K562 (cell line): ENCODE results near the gene SLIT2. TPM values are rescaled to one million over a fixed set of nuclear protein-coding genes. Genes with fewer than 3 reads are reported as not detected.

Experiments used
- ATAC-seq: fragments of 200-7000 bp; cut with Tn5 transposase; 3 replicates; pipeline ENCODE4 v1.9.1; 2020; ENCODE audit warnings: moderate library complexity
- BruUV-seq: library from RNA; stranded (reverse); fragments of 400-500 nt; replicated peaks from 2 replicates; lab custom pipeline; 2021; lab: Mats Ljungman, UMichigan
- CTCF ChIA-PET: fragments of 300-600 bp; formaldehyde crosslinking; extraction: SDS; loops from one replicate; lab custom pipeline; 2021; ENCODE audit warnings: low intra/inter-chr PET ratio; lab: Yijun Ruan, JAX
- POLR2A ChIA-PET: fragments of 300-600, 350-650 bp; sonication (Branson Sonifier 250); formaldehyde crosslinking; extraction: SDS; loops from one replicate; lab custom pipeline; 2021; ENCODE audit warnings: antibody characterized with exemption, inconsistent platforms; lab: Yijun Ruan, JAX
- DNase-seq, 4 experiments: peaks; one replicate each; pipeline versions ENCODE4 v3.0.0 to v3.0.0-alpha.2; 2011 to 2018; ENCODE audit warnings: low spot score in 3 of 4, mixed read lengths in 3 of 4; ENCODE audit errors: extremely low read depth in 1 of 4
- FAIRE-seq: peaks from 2 replicates; lab custom pipeline; 2011; peaks lifted over from hg19 to GRCh38; lab: Jason Lieb, UNC
- H2AFZ ChIP-seq: 2 replicates; pipeline ENCODE4 v1.6.0; 2011; ENCODE audit warnings: low read depth, low read length, control low read depth, inconsistent platforms
- H3K27ac ChIP-seq: fragments of 200-600 bp; 3 replicates; pipeline ENCODE4 v1.8.0; 2011; ENCODE audit warnings: low read depth, mild to moderate bottlenecking, control low read depth, inconsistent platforms, low read length, moderate library complexity, mixed read lengths; ENCODE audit errors: extremely low read depth
- H3K27me3 ChIP-seq, 2 experiments: fragments of 300-600 bp in 1 of 2; 2 replicates in 1 of 2; 3 replicates in 1 of 2; pipeline versions ENCODE4 v1.6.0 to v1.8.0; 2011; ENCODE audit warnings: inconsistent platforms in 2 of 2, low read length in 2 of 2, mild to moderate bottlenecking in 1 of 2, mixed read lengths in 1 of 2, moderate library complexity in 1 of 2; ENCODE audit not compliant: control insufficient read depth in 2 of 2, insufficient read depth in 2 of 2
- H3K36me3 ChIP-seq: fragments of 300-600 bp; 3 replicates; pipeline ENCODE4 v1.8.0; 2011; ENCODE audit warnings: mild to moderate bottlenecking, low read length, inconsistent platforms; ENCODE audit not compliant: control insufficient read depth, insufficient read depth
- H3K4me1 ChIP-seq, 2 experiments: fragments of 200-600 bp in 1 of 2; replicated peaks in 1 of 2; 2 replicates in 1 of 2; 3 replicates in 1 of 2; pipeline versions ENCODE4 v1.5.1 to v1.8.0; 2011; ENCODE audit warnings: inconsistent platforms in 2 of 2, low read length in 2 of 2, mild to moderate bottlenecking in 1 of 2, mixed read lengths in 1 of 2, moderate library complexity in 1 of 2; ENCODE audit not compliant: control insufficient read depth in 2 of 2, insufficient read depth in 2 of 2
- H3K4me2 ChIP-seq: 2 replicates; pipeline ENCODE4 v1.6.1; 2011; ENCODE audit warnings: low read length, control low read depth, inconsistent platforms, mixed read lengths; ENCODE audit not compliant: insufficient read depth
- H3K4me3 ChIP-seq: fragments of 200-600 bp; sonication (generic), shearing (Covaris generic); 2 replicates; pipeline ENCODE4 v1.5.1; 2016; ENCODE audit warnings: control low read depth, inconsistent platforms
- H3K79me2 ChIP-seq: fragments of 200-600 bp; 3 replicates; pipeline ENCODE4 v1.8.0; 2011; ENCODE audit warnings: low read length, inconsistent platforms; ENCODE audit not compliant: control insufficient read depth, insufficient read depth
- H3K9ac ChIP-seq, 2 experiments: 2 replicates each; pipeline versions ENCODE4 v1.6.0 to v1.6.1; 2011; ENCODE audit warnings: low read depth in 2 of 2, low read length in 2 of 2, control low read depth in 1 of 2, inconsistent platforms in 1 of 2, mild to moderate bottlenecking in 1 of 2, mixed read lengths in 1 of 2; ENCODE audit not compliant: insufficient read depth in 1 of 2
- H3K9me1 ChIP-seq: one replicate; pipeline ENCODE4 v1.6.0; 2011; ENCODE audit warnings: inconsistent platforms, mild to moderate bottlenecking, low read length, moderate library complexity; ENCODE audit not compliant: control insufficient read depth, insufficient read depth
- H3K9me3 ChIP-seq: replicated peaks from 2 replicates; pipeline ENCODE4 v1.5.1; 2011; ENCODE audit warnings: low read depth, low read length, inconsistent platforms; ENCODE audit not compliant: control insufficient read depth, insufficient read depth
- H4K20me1 ChIP-seq: replicated peaks from 2 replicates; pipeline ENCODE4 v1.6.1; 2011; ENCODE audit warnings: low read length, inconsistent platforms, mixed read lengths; ENCODE audit not compliant: control insufficient read depth, insufficient read depth
- CBX1 ChIP-seq: sonication (generic); IDR thresholded peaks from 2 replicates; pipeline ENCODE4 v1.6.1; 2016; ENCODE audit warnings: antibody characterized with exemption, low read depth, mild to moderate bottlenecking
- FOXJ3 ChIP-seq: sonication (generic); formaldehyde crosslinking; IDR thresholded peaks from 2 replicates; pipeline ENCODE4 v1.4.0; 2020; ENCODE audit warnings: mild to moderate bottlenecking, missing genetic modification reagents
- PHF8 ChIP-seq: fragments of 200-600 bp; sonication (generic); IDR thresholded peaks from 2 replicates; pipeline ENCODE4 v1.6.1; 2012; ENCODE audit warnings: mixed run types, mild to moderate bottlenecking, inconsistent platforms, low read length, moderate library complexity, borderline replicate concordance
- WGBS: fragments of 100-300 bp; shearing (Covaris generic); methylation state at CpG from one replicate; pipeline ENCODE4 v1.1.6; 2016; ENCODE audit warnings: low coverage, mixed read lengths; ENCODE audit not compliant: insufficient coverage; ENCODE audit errors: missing lambda C conversion rate; 5-methylcytosine and 5-hydroxymethylcytosine counted together
- in situ Hi-C: fragments of 300-500 bp; cut with MboI; formaldehyde crosslinking; loops from 4 replicates; pipeline ENCODE4 v1.15.0; 2018; ENCODE audit warnings: inconsistent platforms, mixed read lengths
- intact Hi-C: fragments of 100-400 bp; cut with micrococcal nuclease; formaldehyde crosslinking; loops from 2 replicates; pipeline ENCODE4 v1.14.2; 2022
- polyA plus RNA-seq, 8 experiments: library from polyadenylated mRNA; depleted of rRNA in 4 of 8; stranded (reverse) in 5 of 8; unstranded in 3 of 8; fragments of >200 nt; fragmentation: Nextera tagmentation in 2 of 8; fragmentation: Illumina TruSeq in 1 of 8; extraction: Ambion mirVana in 2 of 8; extraction: Trizol in 1 of 8; gene quantifications; 2 replicates each; pipeline versions ENCODE4 v1.2.1 to v1.2.3, GENCODE V29; 2011 to 2014; ENCODE audit warnings: inconsistent platforms in 1 of 8, missing spikeins in 1 of 8
- total RNA-seq, 7 experiments: library from RNA; depleted of rRNA in 6 of 7; stranded (reverse); fragments of >200 nt in 6 of 7; fragmentation: Illumina TruSeq in 2 of 7; extraction: Trizol in 2 of 7; gene quantifications; 2 replicates each; pipeline versions ENCODE4 v1.2.1 to v1.2.3, GENCODE V29; 2011 to 2021; ENCODE audit warnings: low replicate concordance in 1 of 7

The SLIT2 gene
- total and polyA plus RNA-seq, 9 of the 15 experiments (the other 6 are each of a cell fraction or from before 2014, with no cell fraction given), result 1.8 to 8.1 (median 4.1) TPM

DNA sequence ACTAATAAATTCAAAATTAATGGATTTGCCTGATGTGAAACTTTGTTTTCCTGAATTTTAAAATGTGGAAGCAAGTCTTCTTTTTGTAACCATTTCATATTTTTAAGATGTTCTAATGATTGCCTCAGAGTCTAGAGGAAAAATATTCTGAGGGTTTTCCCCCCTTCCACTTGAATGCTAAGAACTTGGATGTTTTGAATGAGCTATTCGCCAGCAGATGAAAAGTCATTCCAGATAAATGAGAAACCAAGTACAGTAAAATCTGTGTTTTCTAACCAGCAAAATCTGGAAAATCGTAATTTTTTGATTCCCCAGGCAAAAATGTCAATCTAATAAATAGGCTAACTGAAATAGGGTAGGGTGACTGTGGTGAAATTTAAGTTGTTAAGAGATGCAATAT lies 45.6 kb downstream of the SLIT2 start:
- intact Hi-C loops, result loop anchor here (10.0 kb wide), 2 partner anchors 388 to 1468 kb away; no protein-coding TSS in a partner anchor
- no peak for TF ChIP-seq FOXJ3 (CRISPR knock-in tag)
- TF ChIP-seq CBX1, result no peak
- Histone ChIP-seq H3K4me1 (no peaks in the 10 kb centered on the region), H3K9me1 (no peaks in the 10 kb centered on the region), H2AFZ (no peak overlapping the region), H3K4me2 (no peak overlapping the region), H3K9ac (no peak overlapping the region), H3K4me3 (no peak overlapping the region), H3K36me3 (no peaks in the 10 kb centered on the region), H3K79me2 (no peaks in the 10 kb centered on the region), H3K27ac (no peak overlapping the region), H3K9me3 (no peaks in the 10 kb centered on the region), H4K20me1 (no peaks in the 10 kb centered on the region), H3K27me3 (no peaks in the 10 kb centered on the region)
- 0% methylated on average over 2 of the region's 2 CpGs for WGBS
- ChIA-PET POLR2A (no interaction called here), CTCF (no interaction called here)
- in situ Hi-C loops, result no loop called here
- ATAC-seq (no peak), DNase-seq (no peak), FAIRE-seq (no peak)
- BruUV-seq, result no TSS peak

DNA sequence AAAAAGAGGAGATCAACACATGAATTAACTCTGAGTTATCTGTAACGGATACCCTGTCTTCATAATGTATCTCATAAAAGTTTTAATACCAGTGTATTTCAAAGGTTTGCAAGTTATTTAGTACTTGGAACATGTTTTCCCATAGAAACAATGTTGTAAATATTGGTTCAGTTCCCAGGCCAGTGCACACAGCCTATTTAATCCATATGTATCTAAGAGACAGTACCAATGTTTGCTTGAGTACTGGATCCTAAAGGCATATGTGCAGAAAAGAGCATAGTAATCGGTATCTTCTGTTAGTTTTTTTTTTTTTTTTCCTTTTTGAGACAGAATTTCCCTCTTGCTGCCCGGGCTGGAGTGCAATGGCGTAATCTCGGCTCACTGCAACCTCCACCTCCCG lies 46.1 kb downstream of the SLIT2 start:
- in situ Hi-C loops, result no loop called here
- 0% methylated on average over 6 of the region's 6 CpGs for WGBS
- Histone ChIP-seq H3K79me2 (no peaks in the 10 kb centered on the region), H3K9ac (no peak overlapping the region), H2AFZ (no peak overlapping the region), H3K9me1 (no peaks in the 10 kb centered on the region), H3K4me2 (no peak overlapping the region), H3K4me3 (no peak overlapping the region), H3K9me3 (no peaks in the 10 kb centered on the region), H3K4me1 (no peaks in the 10 kb centered on the region), H3K36me3 (no peaks in the 10 kb centered on the region), H4K20me1 (no peaks in the 10 kb centered on the region), H3K27me3 (no peaks in the 10 kb centered on the region)
- intact Hi-C loops, result loop anchor here (10.0 kb wide), 2 partner anchors 387 to 1467 kb away; no protein-coding TSS in a partner anchor
- no TSS peak for BruUV-seq
- ATAC-seq (no peak), FAIRE-seq (no peak), DNase-seq (no peak)
- POLR2A ChIA-PET, result no interaction called here
- no peak for TF ChIP-seq PHF8
- TF ChIP-seq, all 486 proteins: peak for 0
- no peak overlapping the region for H3K27ac ChIP-seq
- CTCF ChIA-PET, result no interaction called here
